ENCODE results near the gene SYCP3.
"Not testable (repeated sequence)": the region's sequence is repeated elsewhere in the genome, so short reads cannot be mapped to it uniquely, and the experiment has no call there.

Gene SYCP3

GRCh38 chr12:101759396-101760047 lies 20.3 kb upstream of the SYCP3 start:
- DNase-seq (ENCODE audit: low read depth): no peak

- no peak for DNase-seq (ENCODE audit: low read depth)
Observed at GRCh38 chr12:101750152-101750551, 10.9 kb upstream of the SYCP3 start.

- no peak for DNase-seq (ENCODE audit: low read depth)
Observed at GRCh38 chr12:101749657-101750056, 10.4 kb upstream of the SYCP3 start.

GRCh38 chr12:101748907-101749306 lies 9.6 kb upstream of the SYCP3 start:
- DNase-seq (ENCODE audit: low read depth): no peak

GRCh38 chr12:101747697-101748096 lies 8.4 kb upstream of the SYCP3 start:
- DNase-seq (ENCODE audit: low read depth): no peak

- no peak for DNase-seq (ENCODE audit: low read depth)
Observed at GRCh38 chr12:101746661-101747060, 7.4 kb upstream of the SYCP3 start.

- no peak for DNase-seq (ENCODE audit: low read depth)
Observed at GRCh38 chr12:101746196-101746595, 6.9 kb upstream of the SYCP3 start.

GRCh38 chr12:101745481-101745880 lies 6.2 kb upstream of the SYCP3 start:
- no peak for DNase-seq (ENCODE audit: low read depth)

GRCh38 chr12:101743724-101744472 lies 4.6 kb upstream of the SYCP3 start:
- DNase-seq (ENCODE audit: low read depth): no peak

GRCh38 chr12:101743242-101743641 lies 4.0 kb upstream of the SYCP3 start:
- DNase-seq (ENCODE audit: low read depth): peak; percentile 32

GRCh38 chr12:101740980-101741379 lies 1.7 kb upstream of the SYCP3 start:
- no peak for DNase-seq (ENCODE audit: low read depth)

GRCh38 chr12:101740566-101740965 lies 1.3 kb upstream of the SYCP3 start:
- DNase-seq (ENCODE audit: low read depth): no peak

- DNase-seq (ENCODE audit: low read depth): no peak
Observed at GRCh38 chr12:101737476-101737875, 1.8 kb downstream of the SYCP3 start.

GRCh38 chr12:101734482-101734881 lies 4.8 kb downstream of the SYCP3 start:
- not testable (repeated sequence) for DNase-seq (ENCODE audit: low read depth)

- no peak for DNase-seq (ENCODE audit: low read depth)
Observed at GRCh38 chr12:101733166-101733565, 6.1 kb downstream of the SYCP3 start.

- DNase-seq (ENCODE audit: low read depth): no peak
Observed at GRCh38 chr12:101732318-101732717, 6.9 kb downstream of the SYCP3 start.

GRCh38 chr12:101729842-101730241 lies 9.4 kb downstream of the SYCP3 start:
- no peak for DNase-seq (ENCODE audit: low read depth)

GRCh38 chr12:101727098-101727497 lies 12.2 kb downstream of the SYCP3 start:
- DNase-seq (ENCODE audit: low read depth): no peak

- no peak for DNase-seq (ENCODE audit: low read depth)
Observed at GRCh38 chr12:101722392-101722791, 16.9 kb downstream of the SYCP3 start.

GRCh38 chr12:101720118-101720517 lies 19.1 kb downstream of the SYCP3 start:
- DNase-seq (ENCODE audit: low read depth): no peak

- no peak for DNase-seq (ENCODE audit: low read depth)
Observed at GRCh38 chr12:101719566-101719965, 19.7 kb downstream of the SYCP3 start.

- DNase-seq (ENCODE audit: low read depth): no peak
Observed at GRCh38 chr12:101714877-101715444, 24.3 kb downstream of the SYCP3 start.

GRCh38 chr12:101713930-101714329 lies 25.3 kb downstream of the SYCP3 start:
- DNase-seq (ENCODE audit: low read depth): no peak

Measured in GM04503 (cell line).